NCI-H748 (cell line): ENCODE data around the gene OSTM1.
A peak's percentile ranks its signal among the peaks of the same experiment; 100 is the strongest.

Experiments
- DNase-seq: peaks from one replicate; lab custom pipeline; 2025; ENCODE audit not compliant: unreplicated experiment; lab: John Stamatoyannopoulos, UW

Gene OSTM1, protein sequence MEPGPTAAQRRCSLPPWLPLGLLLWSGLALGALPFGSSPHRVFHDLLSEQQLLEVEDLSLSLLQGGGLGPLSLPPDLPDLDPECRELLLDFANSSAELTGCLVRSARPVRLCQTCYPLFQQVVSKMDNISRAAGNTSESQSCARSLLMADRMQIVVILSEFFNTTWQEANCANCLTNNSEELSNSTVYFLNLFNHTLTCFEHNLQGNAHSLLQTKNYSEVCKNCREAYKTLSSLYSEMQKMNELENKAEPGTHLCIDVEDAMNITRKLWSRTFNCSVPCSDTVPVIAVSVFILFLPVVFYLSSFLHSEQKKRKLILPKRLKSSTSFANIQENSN

DNA sequence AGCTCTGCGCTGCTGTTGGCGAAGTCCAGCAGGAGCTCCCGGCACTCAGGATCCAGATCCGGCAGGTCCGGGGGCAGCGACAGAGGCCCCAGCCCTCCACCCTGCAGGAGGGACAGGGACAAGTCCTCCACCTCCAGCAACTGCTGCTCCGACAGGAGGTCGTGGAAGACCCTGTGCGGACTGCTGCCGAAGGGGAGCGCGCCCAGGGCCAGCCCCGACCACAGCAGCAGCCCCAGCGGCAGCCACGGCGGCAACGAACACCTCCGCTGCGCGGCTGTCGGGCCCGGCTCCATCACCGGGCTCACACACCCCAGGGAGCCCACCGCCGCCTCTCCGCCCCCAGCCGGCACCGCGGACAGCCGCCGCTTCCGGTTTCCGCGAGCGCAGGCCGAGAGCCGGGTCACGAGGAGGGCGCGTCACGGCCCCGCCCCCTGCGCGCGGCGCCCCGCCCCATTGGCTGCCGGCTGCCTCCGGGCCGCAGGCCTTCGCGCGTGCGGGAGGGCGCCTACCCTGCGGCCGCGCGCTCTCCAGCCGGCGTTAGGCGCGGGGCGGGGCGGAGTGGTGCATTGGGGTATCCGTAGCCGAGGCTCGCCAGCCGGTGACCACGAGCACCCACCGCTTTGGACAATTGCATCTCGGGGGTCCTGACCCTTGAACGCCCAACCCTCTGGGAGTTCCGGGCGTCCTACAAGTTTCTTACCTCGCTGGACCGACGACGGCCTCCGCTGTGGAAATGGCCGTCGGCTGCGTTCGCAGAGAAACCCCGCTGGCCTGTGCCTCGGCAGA lies at the start of gene OSTM1:
Gene OSTM1, minus strand, starts transcription at position 383 of the 786 bp plus-strand sequence. Its CDS starts 90 bp downstream, at position 293.
- DNase-seq, result peak; percentile 92

DNA sequence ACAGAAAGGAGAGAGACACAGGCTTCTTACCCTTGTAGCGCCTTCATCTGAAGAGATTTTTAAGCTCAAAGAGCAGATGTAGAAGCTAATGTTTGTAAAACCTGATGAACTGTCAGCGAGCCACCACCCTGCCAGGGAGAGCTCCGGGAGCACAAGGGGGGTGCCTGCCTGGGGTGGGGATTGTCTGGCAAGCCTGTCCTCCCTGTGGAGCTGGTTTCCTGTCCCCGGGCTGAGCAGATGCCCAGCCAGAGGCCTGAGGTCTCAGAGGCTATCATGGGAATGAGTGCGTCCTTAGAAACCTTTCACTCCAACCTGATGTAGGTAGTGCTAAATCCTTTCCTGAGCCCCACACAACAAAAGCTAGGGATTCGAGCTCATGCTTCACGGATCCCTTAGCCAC lies 49.4 kb upstream of the OSTM1 start:
- peak; percentile 23 for DNase-seq

DNA sequence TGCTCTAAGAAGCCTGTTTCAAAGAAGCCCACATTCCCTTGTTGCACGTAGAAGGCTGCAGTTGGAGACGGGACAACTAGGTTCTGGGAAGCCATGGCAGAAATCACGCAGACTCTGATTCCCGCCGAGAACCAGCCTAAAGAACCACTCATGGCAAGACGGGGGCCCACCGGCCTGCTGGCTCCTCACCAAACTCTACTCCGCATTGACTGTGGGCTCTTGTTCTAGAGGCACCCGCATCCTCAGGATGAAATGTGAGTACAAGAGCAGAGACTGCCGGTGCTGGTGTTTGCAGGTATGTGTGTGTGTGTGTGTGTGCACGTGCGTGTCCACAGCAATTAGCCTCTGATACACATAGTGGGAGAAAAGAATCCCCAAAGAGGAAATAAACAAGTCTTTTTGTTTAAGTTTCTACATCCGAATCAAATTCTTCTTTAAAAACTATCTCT lies 49.0 kb upstream of the OSTM1 start:
- DNase-seq, result peak; percentile 23

DNA sequence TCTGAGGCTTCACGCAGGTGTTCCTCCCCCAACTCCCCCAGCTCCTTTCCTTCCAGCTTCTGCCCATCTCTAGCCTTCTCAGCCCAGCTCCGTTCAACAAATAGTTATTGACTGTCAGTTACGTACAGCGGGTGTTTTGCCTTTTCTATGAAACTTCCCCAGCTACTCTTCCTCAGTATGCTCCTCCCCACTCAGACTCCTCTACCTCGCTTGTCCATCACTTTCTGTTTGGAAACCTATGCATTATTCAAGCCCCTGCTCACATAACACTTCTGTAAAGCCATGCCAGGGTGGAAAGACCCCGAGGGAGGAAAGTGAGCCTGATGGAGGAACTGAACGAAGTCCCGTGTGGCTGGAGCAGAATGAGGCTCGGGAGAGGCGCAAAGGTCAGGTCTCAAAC lies 47.1 kb upstream of the OSTM1 start:
- no peak for DNase-seq

DNA sequence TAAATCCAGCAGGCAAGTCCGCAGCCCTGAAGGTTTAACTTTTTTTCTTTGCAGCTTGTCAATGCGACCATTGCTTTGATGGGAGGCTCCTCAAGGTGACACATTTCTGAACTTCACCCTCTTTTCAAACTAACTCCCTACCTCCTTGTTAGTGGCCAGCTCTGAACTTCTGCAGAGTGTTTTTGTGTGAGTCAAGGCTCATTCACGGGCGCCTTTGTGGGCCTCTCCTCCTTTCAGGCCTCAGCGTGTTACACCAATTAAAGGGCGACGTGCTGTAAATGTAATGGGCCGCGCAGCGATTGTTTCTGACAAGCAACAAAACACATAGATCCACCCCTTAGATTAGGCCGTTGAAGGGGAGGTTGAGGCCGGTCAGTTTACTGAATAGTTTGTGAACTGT lies 45.8 kb upstream of the OSTM1 start:
- DNase-seq, result no peak

DNA sequence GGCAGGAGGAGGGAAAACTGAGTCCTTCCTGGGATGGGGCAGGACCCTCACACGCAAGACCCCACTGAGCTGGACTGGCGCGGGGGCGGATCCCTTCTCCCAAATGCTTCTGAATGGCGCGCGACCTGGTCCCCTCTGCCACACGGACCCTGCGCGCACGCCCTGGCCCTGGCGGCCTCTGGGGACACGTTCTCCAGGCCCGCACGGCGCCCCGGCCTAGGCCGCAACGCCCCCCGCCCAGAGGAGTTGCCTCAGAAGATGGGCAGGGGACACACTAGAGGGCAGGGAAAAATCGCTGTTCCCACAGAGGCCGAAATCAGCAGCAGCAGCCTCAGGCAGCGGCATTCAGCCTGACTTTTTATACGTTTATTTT lies 45.2 kb upstream of the OSTM1 start:
- DNase-seq, result no peak

DNA sequence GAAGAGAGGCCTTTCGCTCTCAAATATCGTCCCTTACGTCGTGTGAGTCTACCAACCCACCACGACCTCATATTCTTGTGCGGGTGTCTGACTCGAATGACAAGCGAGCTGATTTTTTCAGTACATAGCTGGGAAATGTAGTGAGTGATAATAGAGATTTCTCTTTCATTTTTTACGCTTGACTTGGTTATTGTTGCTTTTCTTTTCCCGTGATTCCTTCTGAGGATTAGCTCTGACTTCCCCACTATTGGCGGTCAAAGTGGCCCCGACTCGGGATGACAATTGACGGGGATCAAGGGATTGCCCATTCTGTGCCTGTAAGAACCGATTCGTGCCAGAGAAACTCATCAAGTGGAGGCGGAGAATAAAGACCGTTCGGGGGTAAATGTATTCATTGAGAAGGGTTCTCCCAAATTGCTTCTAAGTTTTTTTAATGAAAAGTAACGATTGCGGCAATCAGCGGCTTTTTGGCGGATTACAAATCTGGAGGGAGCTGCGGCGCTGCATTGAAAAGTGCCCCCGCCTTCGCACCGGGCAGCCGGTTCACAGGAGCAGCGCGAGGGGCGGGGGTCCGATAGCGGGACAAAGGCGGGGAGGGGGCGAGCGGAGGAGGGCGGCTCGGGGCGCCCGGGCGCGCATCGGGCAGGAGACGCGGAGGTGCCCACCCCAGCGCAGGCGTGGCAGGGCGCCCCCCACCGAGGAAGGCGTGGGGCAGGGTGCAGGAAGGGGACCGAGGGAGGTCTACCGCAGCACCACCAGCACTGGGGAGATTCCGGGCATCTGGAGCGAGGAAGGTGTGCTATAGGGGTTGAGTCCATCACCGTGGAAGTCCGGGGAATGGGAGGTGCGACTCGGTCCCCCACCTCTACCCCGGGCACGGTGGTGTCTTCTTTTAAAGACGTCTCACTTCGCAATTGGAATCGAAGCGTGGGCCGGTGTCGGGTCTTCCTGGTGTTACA lies 44.5 kb upstream of the OSTM1 start:
- DNase-seq, result no peak

DNA sequence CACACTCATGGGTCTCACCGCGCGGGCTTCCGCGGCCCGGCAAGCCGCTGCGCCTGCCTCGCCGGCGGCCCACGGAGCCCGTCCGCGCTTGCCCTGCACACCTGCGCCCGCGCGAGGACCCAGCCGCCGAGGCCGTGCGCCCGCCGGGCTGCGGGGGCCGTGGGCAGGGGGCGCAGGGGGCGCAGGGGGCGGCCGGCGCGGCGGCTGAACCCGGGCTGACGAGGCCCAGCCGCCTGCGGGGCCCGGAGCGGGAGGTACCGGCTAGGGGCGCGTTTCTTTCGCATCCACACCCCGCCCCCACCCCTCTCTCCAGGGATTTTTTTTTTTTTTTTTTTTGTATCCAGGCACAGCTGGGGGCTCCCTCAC lies 43.8 kb upstream of the OSTM1 start:
- no peak for DNase-seq

DNA sequence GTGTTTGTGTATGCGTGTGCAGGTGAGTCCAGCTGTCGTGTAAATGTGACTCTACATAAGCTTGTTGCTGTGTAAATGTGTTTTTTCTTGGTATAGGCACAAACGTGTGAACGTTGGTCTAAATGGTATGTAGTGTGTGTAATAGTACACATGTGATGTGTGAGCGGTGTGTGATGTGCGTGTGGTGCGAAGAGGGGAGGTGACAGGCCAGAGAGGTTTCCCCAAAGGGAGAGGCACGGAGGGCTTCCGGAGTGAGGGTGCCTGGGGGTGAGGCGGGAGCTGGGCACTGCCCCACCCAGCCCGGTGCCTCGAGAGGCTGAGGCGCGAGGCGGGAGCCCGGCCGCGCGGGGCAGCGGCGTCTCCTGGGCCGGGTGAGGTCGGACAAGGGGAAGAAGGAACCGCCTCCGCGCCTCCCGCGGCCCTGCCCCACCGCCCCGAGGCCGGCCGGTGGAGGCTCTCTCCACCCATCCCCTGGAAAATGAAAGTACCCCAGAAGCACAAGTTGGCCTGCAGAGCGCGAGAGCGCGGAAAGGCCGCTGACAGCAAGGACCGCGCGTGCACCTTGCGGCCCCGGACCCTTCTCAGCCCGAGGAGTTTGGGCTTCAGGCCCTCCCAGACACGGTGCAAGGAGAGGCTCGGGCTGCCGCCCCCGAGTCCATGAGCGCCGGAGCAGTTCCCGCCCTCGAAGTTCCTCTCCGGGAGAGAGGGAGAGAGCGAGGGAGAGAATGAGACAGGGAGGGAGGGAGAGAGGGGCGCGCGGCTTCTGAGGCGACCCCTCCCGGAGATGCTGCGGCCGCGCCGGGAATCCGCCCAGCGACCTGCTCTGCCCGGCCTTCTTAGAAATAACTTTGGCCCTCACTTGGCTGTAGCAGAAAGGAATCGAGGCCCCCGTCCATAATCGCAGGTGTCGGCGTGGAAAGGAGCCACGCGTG lies 43.2 kb upstream of the OSTM1 start:
- peak; percentile 67 for DNase-seq

DNA sequence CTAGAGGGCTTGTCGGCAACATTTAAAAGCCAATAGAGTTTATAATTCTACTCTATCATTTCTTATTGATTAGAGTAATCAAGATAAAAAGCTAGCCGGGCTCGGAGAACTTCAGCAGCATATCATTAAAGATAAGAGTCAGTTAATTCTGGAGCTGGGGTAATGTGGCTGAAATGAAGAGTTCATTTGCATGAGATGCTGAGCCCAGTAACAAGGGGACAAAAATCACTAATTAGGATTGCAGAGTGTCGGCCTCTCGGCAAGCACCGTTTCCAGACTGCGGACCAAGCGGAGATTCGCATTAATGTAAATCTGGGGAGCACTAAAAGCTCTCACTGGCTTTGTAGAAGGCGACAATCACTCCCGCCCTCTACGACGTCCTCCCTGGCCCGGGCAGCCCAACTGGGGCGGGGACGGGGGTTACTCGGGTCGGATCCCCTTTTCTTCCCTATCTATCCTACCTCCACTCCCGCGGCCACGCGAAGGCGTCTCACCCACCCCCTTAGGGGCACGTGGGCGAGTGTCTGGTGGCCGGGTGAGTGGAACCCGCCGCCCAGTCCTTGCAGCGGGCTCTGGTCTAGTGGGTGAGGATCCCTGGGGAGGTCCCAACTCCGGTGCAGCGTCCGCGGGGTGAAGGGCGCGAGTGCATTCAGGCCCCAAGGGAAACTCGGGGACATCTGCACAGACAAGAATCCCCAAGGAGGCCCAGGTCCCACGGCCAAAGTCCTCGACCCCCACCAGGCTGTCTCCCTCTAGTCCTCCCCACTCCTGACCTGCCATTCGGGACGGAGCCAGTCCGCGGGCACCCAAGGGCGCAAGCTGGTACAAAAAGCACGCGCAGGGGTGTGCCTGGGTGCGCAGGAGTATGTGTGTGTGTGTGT lies 42.2 kb upstream of the OSTM1 start:
- no peak for DNase-seq

DNA sequence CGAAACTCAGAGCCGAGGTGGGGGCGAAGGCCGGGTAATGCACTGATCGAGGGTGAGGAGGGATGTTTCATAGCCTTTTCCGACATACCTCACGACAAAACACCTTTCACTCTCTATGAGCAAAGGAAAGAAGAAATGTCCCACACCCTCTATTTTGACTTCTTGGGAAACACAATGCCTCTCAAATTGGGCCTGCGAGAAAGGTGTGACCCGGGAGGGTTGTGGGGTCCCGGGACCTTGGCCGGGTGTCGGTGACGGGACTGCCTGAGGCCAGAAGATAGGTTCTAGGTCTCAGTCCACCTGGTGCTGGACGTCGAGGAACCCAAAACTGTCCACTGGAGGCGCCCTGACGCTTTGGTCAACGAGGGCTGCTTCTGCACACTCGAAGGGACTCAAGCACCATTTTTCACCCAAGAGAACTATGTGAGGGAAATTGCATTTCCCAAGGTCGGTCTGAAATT lies 41.1 kb upstream of the OSTM1 start:
- DNase-seq, result peak; percentile 74

DNA sequence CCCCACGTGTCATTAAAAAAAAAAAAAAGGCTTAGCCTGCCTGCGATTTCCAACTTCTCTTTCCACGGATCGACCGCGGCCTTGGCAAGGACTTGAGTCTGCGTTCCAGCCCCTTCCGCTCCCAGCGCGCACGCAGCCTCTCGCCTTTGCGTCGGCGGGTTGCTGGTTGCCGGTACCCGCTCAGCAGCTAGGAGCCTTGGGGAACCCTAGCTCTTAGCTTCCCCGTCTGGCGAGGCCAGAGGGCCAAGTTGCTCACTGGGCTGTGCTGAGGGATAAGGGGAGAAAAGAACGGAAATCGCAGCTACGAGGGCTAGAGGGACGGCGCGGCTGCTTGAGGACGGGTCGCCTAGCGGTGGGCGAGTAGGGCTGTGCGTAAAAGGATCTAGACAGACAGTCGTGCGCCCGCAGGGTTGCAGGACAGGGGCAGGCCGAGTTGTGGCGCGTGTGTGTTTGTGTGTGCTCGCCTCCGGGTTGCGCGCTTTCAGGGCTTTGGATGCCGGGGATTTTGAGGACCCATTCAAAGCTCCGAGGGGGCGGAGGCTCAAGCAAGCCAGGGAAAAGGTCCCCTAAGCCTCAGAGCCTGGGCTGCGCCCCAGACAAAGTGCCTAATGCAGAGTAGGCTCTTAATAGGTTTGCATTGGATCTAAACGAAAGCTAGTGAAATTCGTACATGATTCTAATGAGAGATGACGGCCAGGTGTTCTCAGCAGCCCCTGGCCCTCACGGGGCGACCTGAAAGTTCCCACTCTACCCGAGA lies 40.5 kb upstream of the OSTM1 start:
- no peak for DNase-seq

DNA sequence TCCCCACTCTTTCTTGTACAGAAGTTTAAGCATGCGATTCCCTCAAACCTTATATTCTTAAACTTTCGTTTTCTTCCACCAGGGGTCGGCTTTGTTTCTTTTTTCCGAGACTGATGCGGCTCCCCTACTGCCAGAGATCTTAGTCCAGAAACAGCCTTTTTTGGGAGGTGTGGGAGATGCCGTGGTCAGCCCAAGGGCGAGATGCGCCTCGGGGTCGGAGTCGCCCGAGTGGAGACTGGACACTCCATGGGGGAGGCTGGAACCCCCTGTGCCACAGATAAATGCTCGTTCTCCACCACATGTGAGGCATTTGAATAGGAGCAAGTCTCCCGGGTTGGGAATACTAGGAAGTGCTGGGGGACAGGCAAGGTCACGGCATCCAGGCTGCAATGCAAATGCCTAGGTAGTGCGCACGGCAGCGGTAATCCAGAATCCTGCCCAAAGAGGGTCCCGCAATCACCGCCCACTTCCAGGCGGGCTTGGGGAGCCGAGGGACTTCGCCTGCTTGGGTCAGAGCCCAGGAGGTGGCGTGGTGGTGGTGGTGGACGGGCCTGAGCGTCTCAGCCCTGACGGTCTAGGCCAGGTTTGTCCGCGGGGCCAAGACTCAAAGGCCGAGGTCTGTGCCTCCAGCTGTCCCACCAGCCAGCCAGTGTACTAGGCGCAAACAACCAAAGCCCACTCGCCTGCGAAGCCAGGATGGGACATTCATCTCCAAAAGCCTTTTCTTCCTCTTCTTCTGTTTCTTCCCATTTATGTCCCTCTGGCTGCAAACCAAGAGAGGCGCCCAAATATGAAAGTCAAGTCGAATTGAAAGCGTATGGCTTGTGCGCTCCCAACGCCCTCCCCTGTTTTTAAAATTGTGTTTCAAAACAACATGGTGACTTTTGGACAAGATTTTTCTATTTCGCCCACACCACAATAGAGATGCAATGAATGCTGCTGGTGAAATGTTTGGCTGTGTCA lies 39.3 kb upstream of the OSTM1 start:
- peak; percentile 58 for DNase-seq

DNA sequence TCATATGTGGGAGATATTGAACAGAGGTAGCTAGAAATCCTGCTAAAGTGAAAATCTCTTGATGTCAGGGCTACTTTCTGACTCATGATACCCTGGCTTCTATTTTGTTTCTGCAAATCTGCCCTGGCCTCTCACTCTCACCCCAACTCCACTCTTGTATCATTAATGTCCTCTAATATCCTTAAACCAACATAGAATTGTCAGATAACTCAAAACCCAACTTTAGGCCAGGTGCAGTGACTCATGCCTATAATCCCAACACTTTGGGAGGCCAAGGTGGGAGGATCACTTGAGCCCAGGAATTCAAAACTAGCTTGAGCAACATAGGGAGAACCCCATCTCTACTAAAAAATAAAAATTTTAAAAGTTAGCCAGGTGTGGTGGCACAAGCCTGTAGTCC lies 33.8 kb upstream of the OSTM1 start:
- no peak for DNase-seq

DNA sequence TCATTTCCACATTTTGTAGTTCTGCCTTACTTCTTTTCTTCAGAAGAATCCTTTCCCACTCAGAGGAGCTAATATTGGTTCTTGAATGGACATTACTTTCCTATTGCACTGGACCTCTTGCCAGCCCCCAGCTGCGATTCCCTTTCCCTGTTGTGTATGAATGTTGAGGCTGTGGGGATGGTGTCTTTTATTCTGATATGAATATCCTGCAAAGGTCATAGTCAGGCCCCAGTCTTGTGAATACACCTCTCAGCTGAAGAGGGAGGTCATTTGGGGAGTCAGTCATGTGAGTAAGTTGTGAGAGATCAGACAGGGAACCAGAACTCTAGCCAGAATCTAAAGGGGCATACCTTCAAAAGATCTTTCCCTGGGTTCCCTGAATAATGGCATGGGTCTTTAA lies 32.6 kb upstream of the OSTM1 start:
- DNase-seq, result no peak

DNA sequence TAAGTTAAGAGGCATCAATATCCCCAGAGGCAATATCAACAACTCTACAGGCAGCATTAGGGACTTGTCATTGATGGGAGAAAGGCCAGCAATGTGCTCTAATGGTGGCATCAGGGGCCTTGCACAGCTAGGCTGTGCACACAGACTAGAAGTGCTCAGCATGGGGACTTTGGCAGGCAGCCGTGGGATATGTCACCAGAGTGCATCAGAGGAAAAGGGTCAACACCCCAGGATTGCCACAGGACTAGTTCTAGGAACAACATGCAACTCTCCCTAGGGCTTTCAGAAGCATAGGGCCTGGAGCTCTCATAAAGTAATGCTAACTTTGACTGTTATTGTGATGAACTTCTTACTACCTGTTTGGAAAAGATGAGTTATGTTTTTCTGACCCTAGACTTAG lies 32.2 kb upstream of the OSTM1 start:
- no peak for DNase-seq

DNA sequence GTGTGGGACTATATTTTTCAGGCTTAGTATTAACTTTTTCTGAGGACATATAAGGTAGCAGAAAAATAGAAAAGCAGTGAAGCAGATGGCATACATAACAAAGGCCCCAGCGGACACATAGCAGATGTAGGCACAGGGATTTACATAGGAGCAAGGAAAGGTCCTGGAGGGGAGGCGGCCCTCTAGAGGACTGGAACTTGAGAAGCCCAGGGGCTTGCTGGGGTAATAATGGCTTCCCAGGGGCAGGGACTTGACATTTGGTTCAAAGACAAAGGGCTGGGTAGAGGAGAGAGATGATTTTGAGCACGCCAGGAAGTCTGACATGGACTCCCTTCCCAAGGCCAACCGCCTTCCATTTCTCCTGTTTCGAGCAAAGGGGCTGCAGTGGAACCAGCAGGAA lies 31.7 kb upstream of the OSTM1 start:
- DNase-seq, result no peak
